Ectodermal cell (in vitro differentiated cells): Measurements from ENCODE around the gene MUC4.
"Not testable (repeated sequence)": the region's sequence is repeated elsewhere in the genome, so short reads cannot be mapped to it uniquely, and the experiment has no call there.

ENCODE experiments used
- H3K27ac ChIP-seq: 2 replicates; pipeline ENCODE4 v1.7.0; 2013; ENCODE audit warnings: mild to moderate bottlenecking, low read depth, low read length; ENCODE audit not compliant: insufficient read depth, poor library complexity, severe bottlenecking
- H3K27me3 ChIP-seq: 2 replicates; pipeline ENCODE4 v1.7.0; 2013; ENCODE audit warnings: mild to moderate bottlenecking, low read length; ENCODE audit not compliant: insufficient read depth, control insufficient read depth, poor library complexity, severe bottlenecking
- H3K36me3 ChIP-seq: one replicate; pipeline ENCODE4 v1.7.0; 2013; ENCODE audit warnings: low read length; ENCODE audit not compliant: control insufficient read depth, insufficient read depth
- H3K4me1 ChIP-seq: one replicate; pipeline ENCODE4 v1.7.0; 2013; ENCODE audit warnings: low read length; ENCODE audit not compliant: control insufficient read depth, insufficient read depth
- H3K4me3 ChIP-seq: 2 replicates; pipeline ENCODE4 v1.7.0; 2013; ENCODE audit warnings: low read depth, low read length, control low read depth; ENCODE audit not compliant: insufficient read depth
- H3K9me3 ChIP-seq: 2 replicates; pipeline ENCODE4 v1.7.0; 2013; ENCODE audit warnings: mild to moderate bottlenecking, low read length, moderate library complexity; ENCODE audit not compliant: control insufficient read depth
- WGBS, 2 experiments: methylation state at CpG; one replicate each; pipeline ENCODE4 v1.1.7; 2013; ENCODE audit warnings: missing lambda C conversion rate in 2 of 2; 5-methylcytosine and 5-hydroxymethylcytosine counted together

The MUC4 gene

GRCh38 chr3:195746751-195747150, 65.0 kb downstream of the MUC4 start:
- H3K4me3 ChIP-seq: no peak overlapping the region

GRCh38 chr3:195746346-195746745, 65.4 kb downstream of the MUC4 start:
- Histone ChIP-seq H3K9me3 (no peaks in the 10 kb centered on the region), H3K4me3 (no peak overlapping the region), H3K27me3 (peaks cover 32% of the 10 kb centered on the region), H3K36me3 (no peaks in the 10 kb centered on the region), H3K27ac (no peak overlapping the region), H3K4me1 (no peaks in the 10 kb centered on the region)
- WGBS, 2 experiments: 90 to 92% methylated on average over 8 of the region's 8 CpGs

More at GRCh38 chr3:195746751-195747150, 65.0 kb downstream of the MUC4 start:
- 89 to 92% methylated on average over 9 of the region's 9 CpGs for WGBS, 2 experiments
- H3K36me3 ChIP-seq: no peaks in the 10 kb centered on the region
- H3K9me3 ChIP-seq: no peaks in the 10 kb centered on the region
- H3K4me1 ChIP-seq: no peaks in the 10 kb centered on the region
- no peak overlapping the region for H3K27ac ChIP-seq
- H3K27me3 ChIP-seq: peaks cover 32% of the 10 kb centered on the region

DNA sequence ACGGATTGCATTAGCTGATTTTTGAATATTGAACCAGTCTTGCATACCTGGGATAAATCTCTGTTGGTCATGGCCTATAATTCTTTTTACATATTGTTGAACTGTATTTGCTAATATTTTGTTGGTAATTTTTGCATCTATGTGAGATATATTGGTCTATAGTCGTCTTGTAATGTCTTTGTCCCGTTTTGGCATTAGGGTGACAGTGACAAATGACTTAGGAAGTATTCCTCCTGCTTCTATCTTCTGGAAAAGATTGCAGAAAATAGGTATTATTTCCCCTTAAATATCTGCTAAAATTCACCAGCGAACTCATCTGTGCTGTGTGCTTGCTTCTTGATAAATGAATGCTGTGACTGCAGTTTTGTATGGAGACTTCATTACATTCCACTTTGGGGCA, 67.3 kb downstream of the MUC4 start:
- Histone ChIP-seq H3K4me3 (no peak overlapping the region), H3K36me3 (no peaks in the 10 kb centered on the region), H3K4me1 (no peaks in the 10 kb centered on the region), H3K27ac (no peak overlapping the region), H3K27me3 (peaks cover 32% of the 10 kb centered on the region), H3K9me3 (no peaks in the 10 kb centered on the region)
- 84 to 87% methylated on average over 4 of the region's 4 CpGs for WGBS, 2 experiments

DNA sequence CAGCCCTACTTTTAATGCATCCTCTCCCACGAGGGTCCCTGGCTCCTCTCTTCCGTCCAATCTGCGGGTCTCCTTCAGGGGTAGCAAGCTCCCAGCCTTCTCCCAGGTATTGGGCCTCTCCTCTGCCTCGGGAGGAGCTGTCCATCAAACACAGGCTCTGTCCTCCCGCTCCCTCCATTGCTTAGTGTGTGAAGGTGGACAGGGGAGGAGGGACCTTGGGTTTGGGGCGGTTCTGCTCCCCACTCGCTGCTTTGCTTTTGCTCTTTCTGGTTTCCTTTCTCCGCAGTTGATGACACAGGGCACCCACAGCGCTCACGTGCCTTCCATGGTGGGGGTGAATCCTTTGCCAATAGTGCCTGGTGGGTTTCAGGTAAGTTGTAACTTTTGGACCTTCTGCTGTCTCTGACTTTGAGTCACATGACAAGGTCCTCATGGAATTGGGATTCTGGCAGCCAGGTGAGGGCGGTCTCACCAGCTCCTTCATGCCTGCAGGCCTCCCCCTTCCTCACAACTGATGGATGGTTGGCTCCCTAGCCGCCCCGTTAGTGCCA, 72.1 kb downstream of the MUC4 start:
- WGBS, 2 experiments: 82 to 93% methylated on average over 10 to 11 of the region's 13 CpGs
- H3K4me1 ChIP-seq: no peaks in the 10 kb centered on the region
- no peak overlapping the region for H3K27ac ChIP-seq
- no peaks in the 10 kb centered on the region for H3K9me3 ChIP-seq
- no peak overlapping the region for H3K4me3 ChIP-seq
- H3K36me3 ChIP-seq: no peaks in the 10 kb centered on the region
- H3K27me3 ChIP-seq: no peaks in the 10 kb centered on the region

DNA sequence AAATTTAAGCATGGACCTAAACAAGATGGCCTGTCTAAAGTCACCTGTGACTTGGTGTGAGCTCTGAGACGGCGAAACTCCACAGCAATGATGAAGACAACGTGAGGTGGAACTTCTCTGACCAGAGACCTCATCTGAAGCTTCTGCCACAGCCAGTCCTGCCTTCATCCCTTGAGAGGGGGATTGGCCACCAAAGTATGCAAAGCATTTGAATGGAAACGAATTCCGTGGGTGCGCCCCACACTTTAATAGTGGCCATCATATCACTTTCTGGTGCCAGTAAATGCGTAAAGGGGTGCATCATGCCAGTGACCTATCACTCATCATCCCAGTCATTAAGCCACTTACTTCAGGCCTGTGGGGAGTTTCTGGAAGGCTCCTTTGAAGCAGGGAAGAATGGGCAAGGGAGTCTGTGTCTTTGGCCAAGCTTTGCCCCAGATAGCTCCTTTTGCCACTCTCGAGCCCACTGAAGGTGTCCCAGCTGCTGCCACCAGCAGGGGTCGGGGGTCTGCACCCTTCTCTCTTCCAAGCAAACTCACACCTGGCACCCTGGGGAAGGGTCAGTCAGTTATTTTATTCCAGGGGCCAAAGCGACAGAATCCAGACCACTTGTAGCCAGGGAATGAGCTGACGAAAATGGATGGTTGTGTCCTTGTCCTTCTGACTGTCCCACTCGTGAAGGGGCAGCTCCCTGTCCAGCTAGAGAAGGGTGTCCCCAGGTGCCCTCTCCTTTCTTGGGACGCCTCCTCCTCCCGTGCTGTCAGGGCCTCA, 73.3 kb downstream of the MUC4 start:
- no peaks in the 10 kb centered on the region for H3K36me3 ChIP-seq
- no peaks in the 10 kb centered on the region for H3K4me1 ChIP-seq
- H3K27ac ChIP-seq: no peak overlapping the region
- H3K4me3 ChIP-seq: no peak overlapping the region
- no peaks in the 10 kb centered on the region for H3K9me3 ChIP-seq
- H3K27me3 ChIP-seq: no peaks in the 10 kb centered on the region
- 89 to 90% methylated on average over 14 of the region's 14 CpGs for WGBS, 2 experiments

DNA sequence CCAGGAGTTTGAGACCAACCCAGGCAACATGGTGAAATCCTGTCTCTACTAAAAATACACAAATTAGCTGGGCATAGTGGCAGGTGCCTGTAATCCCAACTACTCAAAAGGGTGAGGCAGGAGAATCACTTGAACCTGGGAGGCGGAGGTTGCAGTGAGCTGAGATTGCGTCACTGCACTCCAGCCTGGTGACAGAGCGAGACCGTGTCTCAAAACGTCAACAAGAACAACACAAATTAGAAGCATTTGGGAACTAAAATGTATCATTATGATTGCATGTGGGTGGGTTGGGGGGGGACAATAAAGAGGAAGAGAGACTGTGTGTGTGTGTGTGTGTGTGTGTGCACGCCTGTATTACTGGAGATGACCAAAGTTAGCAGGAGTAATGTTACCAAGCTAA, 73.9 kb downstream of the MUC4 start:
- H3K27ac ChIP-seq, H3K36me3 ChIP-seq, H3K4me3 ChIP-seq, H3K9me3 ChIP-seq, H3K27me3 ChIP-seq, H3K4me1 ChIP-seq: not testable (repeated sequence)
- WGBS, 2 experiments: 86 to 87% methylated on average over 6 of the region's 6 CpGs

GRCh38 chr3:195736866-195737490, 74.8 kb downstream of the MUC4 start:
- WGBS, 2 experiments: 90 to 91% methylated on average over 12 of the region's 12 CpGs
- H3K27me3 ChIP-seq: no peaks in the 10 kb centered on the region
- H3K9me3 ChIP-seq: no peaks in the 10 kb centered on the region
- no peaks in the 10 kb centered on the region for H3K36me3 ChIP-seq
- H3K27ac ChIP-seq: no peak overlapping the region
- no peaks in the 10 kb centered on the region for H3K4me1 ChIP-seq
- H3K4me3 ChIP-seq: no peak overlapping the region

- Histone ChIP-seq H3K36me3 (no peaks in the 10 kb centered on the region), H3K4me3 (no peak overlapping the region), H3K4me1 (no peaks in the 10 kb centered on the region), H3K9me3 (no peaks in the 10 kb centered on the region), H3K27ac (no peak overlapping the region), H3K27me3 (no peaks in the 10 kb centered on the region)
- WGBS, 2 experiments: 80 to 82% methylated on average over 16 of the region's 16 CpGs
These were observed 76.6 kb downstream of the MUC4 start for GRCh38 chr3:195735036-195735695.

GRCh38 chr3:195732940-195733339, 78.8 kb downstream of the MUC4 start:
- Histone ChIP-seq H3K36me3 (no peaks in the 10 kb centered on the region), H3K4me3 (no peak overlapping the region), H3K27me3 (no peaks in the 10 kb centered on the region), H3K9me3 (no peaks in the 10 kb centered on the region), H3K4me1 (no peaks in the 10 kb centered on the region), H3K27ac (no peak overlapping the region)
- WGBS, 2 experiments: 87 to 88% methylated on average over 12 of the region's 12 CpGs

DNA sequence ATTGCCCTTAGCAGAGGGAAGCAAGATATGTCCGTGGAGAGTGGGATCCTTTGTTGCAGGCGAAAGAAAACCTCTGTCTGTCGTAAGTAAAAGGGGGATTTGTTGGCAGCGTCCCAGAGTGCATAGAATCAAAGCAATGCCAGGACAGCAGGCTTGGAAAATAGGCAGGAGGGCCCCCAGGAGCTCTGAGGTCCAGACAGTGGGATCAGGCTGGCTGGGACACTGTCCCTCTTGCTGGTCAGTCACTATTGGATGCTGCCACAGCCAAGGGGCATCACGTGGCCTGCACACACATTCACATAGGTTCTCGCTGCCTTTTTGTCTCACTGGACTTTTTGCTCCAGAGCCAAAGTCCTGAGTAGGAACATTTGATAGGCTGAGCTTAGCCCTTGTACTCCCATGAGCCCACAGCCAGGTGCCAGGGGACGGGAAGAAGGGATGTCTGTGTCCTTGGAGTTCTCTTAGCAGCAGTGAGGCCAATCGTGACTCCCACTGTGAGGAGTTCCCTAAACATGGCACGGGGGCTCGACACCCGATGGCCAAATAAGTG, 80.3 kb downstream of the MUC4 start:
- no peaks in the 10 kb centered on the region for H3K4me1 ChIP-seq
- no peaks in the 10 kb centered on the region for H3K36me3 ChIP-seq
- no peak overlapping the region for H3K27ac ChIP-seq
- no peaks in the 10 kb centered on the region for H3K9me3 ChIP-seq
- 91 to 93% methylated on average over 11 of the region's 11 CpGs for WGBS, 2 experiments
- H3K4me3 ChIP-seq: no peak overlapping the region
- H3K27me3 ChIP-seq: no peaks in the 10 kb centered on the region
